ENCODE data around the gene KRTAP10-7. TPM values are rescaled to one million over a fixed set of nuclear protein-coding genes. Genes with fewer than 3 reads are reported as not detected.

The KRTAP10-7 gene
- total RNA-seq, 1 donor from 2014 or later = not detected

DNA sequence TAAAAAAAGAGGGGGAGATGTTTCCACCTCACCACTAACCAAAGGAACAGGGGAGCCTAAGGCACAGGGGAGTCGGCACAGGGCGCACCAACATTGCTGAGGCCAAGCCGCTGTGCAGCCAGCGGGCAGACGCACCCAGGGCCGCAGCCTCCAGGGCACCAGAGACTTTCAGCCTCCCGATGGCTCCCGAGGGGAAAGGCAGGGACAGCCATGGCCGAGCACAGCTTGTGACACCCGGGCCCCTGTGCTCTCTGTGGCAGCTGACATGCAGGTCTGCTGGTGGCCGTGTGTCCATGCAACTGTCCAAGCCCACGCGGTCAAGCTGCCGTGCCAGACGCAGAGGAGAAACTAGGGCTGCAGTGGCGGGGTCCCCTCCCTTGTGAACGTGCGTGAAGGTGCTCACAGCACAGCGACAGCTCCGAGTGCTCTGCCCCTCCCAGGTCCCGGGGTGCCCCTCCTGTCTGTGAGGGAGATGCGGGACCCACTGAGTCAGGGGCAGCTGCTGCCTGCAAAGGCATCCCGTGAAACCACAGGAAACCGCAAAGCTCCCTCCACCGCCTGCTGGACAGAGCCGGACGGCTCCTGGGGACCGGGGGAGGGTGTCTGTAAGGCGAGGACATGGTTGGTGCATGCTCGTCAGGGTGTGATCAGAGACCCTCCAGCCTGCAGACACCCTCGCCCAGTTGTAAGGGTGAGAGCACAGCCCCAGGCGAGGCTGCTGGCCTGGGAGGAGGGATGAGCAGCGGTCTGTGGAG, 48.3 kb downstream of the KRTAP10-7 start:
- Histone ChIP-seq H3K27me3 (ENCODE audit: insufficient read depth, low read length) (no peaks in the 10 kb centered on the region), H4K20me1 (ENCODE audit: insufficient read depth, low read length) (no peaks in the 10 kb centered on the region), H3K9me3 (ENCODE audit: insufficient read depth, low read depth, low read length) (peaks cover 6% of the 10 kb centered on the region)

DNA sequence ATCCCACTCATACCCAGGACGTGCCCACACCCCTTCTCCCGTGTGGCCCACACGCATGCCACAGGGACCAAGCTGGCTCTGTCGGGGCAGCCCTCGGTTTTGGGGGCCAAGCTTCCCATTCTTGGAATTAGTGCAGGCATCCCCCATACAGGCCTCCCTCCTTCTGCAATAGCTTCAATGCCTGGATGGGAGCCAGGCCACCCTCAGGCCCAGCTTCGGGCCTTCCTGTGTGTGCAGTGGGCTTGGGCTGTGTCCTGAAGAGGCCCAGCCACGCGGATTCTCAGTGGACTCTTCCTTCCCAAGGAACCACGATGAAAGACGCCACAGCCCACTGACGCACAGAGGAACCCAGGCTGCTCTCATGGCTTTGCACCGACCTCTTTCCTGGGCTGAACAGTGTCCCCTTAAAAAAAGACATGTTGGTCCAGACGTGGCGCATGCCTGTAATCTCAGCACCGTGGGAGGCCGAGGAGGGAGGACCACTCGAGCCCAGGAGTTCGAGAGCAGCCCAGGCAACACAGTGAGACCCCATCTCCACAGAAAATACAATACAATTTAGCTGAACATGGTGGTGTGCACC, 49.2 kb downstream of the KRTAP10-7 start:
- DNase-seq (ENCODE audit: low read depth) (no peak), FAIRE-seq (no peak)
- peaks cover 6% of the 10 kb centered on the region for H3K9me3 ChIP-seq (ENCODE audit: insufficient read depth, low read depth, low read length)
- no peak overlapping the region for H3K27ac ChIP-seq (ENCODE audit: low read depth, low read length)
- Mint-ChIP-seq H3K4me1 (ENCODE audit: low read depth, unreplicated experiment) (no peaks in the 10 kb centered on the region), H3K27ac (ENCODE audit: unreplicated experiment) (no peak overlapping the region), H3K9me3 (ENCODE audit: unreplicated experiment) (peaks cover 16% of the 10 kb centered on the region), H3K36me3 (ENCODE audit: low read depth, unreplicated experiment) (no peaks in the 10 kb centered on the region), H3K4me3 (ENCODE audit: unreplicated experiment) (no peak overlapping the region), H3K27me3 (ENCODE audit: low read depth, unreplicated experiment) (peaks cover 32% of the 10 kb centered on the region)
- no peaks in the 10 kb centered on the region for H3K79me2 ChIP-seq (ENCODE audit: insufficient read depth, low read length)
- no peak overlapping the region for H3K9ac ChIP-seq (ENCODE audit: low read length)
- H3K4me3 ChIP-seq (ENCODE audit: insufficient read depth, low read depth, low read length) = no peak overlapping the region
- H2AFZ ChIP-seq (ENCODE audit: low read depth, low read length) = no peak overlapping the region
- no peaks in the 10 kb centered on the region for H3K27me3 ChIP-seq (ENCODE audit: insufficient read depth, low read length)
- H3K36me3 ChIP-seq (ENCODE audit: insufficient read depth, low read length) = no peaks in the 10 kb centered on the region
- H3K4me1 ChIP-seq (ENCODE audit: insufficient read depth, low read length) = no peaks in the 10 kb centered on the region
- no peak overlapping the region for H3K4me2 ChIP-seq (ENCODE audit: low read length)
- no peaks in the 10 kb centered on the region for H4K20me1 ChIP-seq (ENCODE audit: insufficient read depth, low read length)
- no peak for TF ChIP-seq EZH2 (IDR thresholded peaks at IDR 0.05; ENCODE audit: insufficient read depth, low read length)
- TF ChIP-seq, protein P1, sequence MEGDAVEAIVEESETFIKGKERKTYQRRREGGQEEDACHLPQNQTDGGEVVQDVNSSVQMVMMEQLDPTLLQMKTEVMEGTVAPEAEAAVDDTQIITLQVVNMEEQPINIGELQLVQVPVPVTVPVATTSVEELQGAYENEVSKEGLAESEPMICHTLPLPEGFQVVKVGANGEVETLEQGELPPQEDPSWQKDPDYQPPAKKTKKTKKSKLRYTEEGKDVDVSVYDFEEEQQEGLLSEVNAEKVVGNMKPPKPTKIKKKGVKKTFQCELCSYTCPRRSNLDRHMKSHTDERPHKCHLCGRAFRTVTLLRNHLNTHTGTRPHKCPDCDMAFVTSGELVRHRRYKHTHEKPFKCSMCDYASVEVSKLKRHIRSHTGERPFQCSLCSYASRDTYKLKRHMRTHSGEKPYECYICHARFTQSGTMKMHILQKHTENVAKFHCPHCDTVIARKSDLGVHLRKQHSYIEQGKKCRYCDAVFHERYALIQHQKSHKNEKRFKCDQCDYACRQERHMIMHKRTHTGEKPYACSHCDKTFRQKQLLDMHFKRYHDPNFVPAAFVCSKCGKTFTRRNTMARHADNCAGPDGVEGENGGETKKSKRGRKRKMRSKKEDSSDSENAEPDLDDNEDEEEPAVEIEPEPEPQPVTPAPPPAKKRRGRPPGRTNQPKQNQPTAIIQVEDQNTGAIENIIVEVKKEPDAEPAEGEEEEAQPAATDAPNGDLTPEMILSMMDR (IDR thresholded peaks at IDR 0.05; ENCODE audit: insufficient read depth, low read depth, low read length) = no peak

More for the DNA sequence above, 48.3 kb downstream of the KRTAP10-7 start:
- FAIRE-seq = no peak
- H3K27ac Mint-ChIP-seq (ENCODE audit: unreplicated experiment) = no peak overlapping the region
- H3K4me1 Mint-ChIP-seq (ENCODE audit: low read depth, unreplicated experiment) = no peaks in the 10 kb centered on the region
- TF ChIP-seq EZH2 (IDR thresholded peaks at IDR 0.05; ENCODE audit: insufficient read depth, low read length) = no peak
- TF ChIP-seq, protein P1 (IDR thresholded peaks at IDR 0.05; ENCODE audit: insufficient read depth, low read depth, low read length) = no peak
- no peaks in the 10 kb centered on the region for H3K36me3 Mint-ChIP-seq (ENCODE audit: low read depth, unreplicated experiment)
- H3K27me3 Mint-ChIP-seq (ENCODE audit: low read depth, unreplicated experiment) = peaks cover 31% of the 10 kb centered on the region
- no peak overlapping the region for H3K4me3 Mint-ChIP-seq (ENCODE audit: unreplicated experiment)
- no peaks in the 10 kb centered on the region for H3K79me2 ChIP-seq (ENCODE audit: insufficient read depth, low read length)
- no peak for DNase-seq (ENCODE audit: low read depth)
- peaks cover 25% of the 10 kb centered on the region for H3K9me3 Mint-ChIP-seq (ENCODE audit: unreplicated experiment)
- no peak overlapping the region for H3K9ac ChIP-seq (ENCODE audit: low read length)
- H3K4me2 ChIP-seq (ENCODE audit: low read length) = no peak overlapping the region
- no peak overlapping the region for H3K27ac ChIP-seq (ENCODE audit: low read depth, low read length)
- no peak overlapping the region for H3K4me3 ChIP-seq (ENCODE audit: insufficient read depth, low read depth, low read length)
- H3K36me3 ChIP-seq (ENCODE audit: insufficient read depth, low read length) = no peaks in the 10 kb centered on the region
- H2AFZ ChIP-seq (ENCODE audit: low read depth, low read length) = no peak overlapping the region
- H3K4me1 ChIP-seq (ENCODE audit: insufficient read depth, low read length) = no peaks in the 10 kb centered on the region

Data from astrocyte (in vitro differentiated cells and primary cell).